NCI-H1417 treated with DMSO at 0.1 percent for 48 hours (cell line): ENCODE measurements around the gene POLR2E.
A peak's percentile ranks its signal among the peaks of the same experiment; 100 is the strongest.
"Not testable (repeated sequence)": the region's sequence is repeated elsewhere in the genome, so short reads cannot be mapped to it uniquely, and the experiment has no call there.

Experiments used
- DNase-seq: peaks from one replicate; lab custom pipeline; 2025; lab: John Stamatoyannopoulos, UW

Gene POLR2E

DNA sequence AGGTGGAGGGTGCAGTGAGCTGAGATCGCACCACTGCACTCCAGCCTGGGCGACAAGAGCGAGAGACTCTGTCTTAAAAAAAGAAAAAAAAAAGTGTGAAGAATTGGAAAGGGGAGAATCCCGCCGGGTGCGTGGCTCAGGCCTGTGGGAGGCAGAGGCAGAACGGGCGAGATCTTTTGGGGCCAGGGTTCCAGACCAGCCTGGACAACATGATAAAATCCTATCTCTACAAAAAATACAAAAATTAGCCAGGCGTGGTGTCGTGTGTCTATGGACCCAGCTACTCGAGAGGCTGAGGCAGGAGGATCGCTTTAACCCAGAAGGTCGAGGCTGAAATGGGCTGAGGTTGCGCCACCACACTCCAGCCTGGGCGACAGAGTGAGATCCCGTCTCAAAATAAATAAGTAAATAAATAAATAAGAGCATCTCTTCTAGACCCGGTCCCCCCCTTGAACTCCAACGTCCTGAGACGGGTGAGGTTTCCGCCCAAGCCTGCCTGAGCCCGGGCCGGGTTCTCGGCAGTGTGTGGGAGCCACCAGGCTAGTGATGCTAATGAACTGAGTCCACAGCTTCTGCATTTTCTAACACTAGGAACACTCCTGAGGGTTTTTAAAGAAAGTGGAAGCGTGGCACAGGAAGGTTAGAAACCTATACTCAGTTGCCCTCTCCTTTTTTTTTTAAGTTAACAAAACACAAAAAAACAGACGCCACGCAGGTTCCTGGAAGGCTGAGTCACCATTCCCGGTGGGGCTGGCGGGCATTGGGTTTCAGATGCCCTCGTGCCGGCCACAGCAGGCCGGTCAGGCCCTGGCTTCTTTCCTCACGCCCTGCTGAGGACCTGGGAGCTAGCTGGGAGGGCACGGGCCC is 30.7 kb upstream of the POLR2E start:
- no peak for DNase-seq

DNA sequence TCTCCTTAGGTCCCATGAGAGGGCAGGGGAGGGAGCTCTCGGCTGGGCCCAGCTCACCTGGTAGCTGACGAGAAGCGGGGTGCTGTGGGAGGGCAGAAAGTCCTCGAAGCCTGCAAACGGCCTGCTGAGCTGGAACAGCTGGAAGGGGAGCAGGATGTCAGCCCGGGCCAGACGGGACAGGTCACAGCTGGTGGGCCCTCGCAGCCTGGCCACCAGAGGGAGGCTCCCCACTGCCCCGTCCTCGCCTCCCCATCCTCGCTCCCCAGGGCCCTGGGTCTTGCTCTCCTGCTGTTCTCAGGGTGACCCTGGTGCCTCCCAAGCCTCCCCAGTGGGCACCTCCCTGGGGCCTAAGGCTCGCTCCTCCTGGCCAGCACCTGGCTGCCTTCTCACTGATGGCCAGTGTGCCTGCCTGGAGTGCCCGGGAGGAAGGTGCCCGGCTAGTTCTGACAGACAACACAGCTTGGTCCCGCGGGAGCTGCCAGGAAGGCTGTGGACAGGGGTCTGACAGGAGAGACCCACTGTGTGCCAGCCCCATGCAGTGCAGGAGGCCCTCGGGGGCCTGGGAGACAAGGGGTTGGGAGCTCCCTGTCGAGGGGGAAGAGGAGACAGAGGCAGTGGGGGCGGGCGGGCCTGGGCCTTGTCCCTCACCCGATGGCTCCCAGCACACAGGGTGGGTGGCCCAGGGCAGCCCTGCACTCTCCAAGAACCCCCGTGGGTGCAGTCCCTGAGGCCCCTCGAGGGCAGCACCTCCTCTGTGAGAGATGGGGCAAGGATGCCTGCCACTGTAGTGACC is 28.9 kb upstream of the POLR2E start:
- DNase-seq, result no peak

DNA sequence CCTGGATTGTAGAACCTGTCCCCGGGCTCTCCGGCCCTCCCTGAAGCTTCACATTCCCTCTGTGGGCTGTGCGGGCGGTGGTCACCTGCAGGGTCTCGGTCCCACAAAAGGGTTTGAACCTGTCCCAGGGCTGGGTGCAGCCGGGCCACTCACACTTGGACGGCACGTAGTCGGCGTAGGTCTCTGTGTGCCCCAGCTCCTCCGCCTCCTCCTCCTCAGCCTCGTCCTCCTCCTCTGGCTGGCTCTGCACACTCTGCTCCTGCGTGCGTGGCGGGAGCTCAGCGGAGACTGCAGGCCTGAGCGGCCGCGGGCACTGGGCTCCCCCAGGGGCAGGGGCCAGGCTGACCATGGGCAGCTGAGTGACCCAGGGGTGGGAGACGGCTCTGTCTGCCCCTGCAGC is 28.2 kb upstream of the POLR2E start:
- no peak for DNase-seq

DNA sequence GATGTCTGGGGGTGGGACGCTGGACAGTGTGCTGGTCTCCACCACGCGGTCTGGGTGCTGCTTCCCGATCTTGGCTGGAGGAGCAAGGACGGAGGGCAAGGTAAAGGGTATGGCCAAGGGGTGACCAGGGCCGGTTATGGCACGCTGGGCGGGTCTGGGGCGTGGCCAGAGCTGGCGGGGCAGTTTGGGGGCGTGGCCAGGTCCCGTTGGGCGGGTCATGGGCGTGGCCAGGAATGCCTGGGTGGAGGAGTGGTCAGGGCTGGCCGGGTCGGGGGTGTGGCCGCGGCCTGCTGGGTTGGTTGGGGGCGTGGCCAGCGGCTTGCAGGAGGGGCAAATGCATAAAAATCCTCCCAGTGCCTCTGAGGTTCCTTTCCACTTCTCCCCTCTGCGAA is 27.8 kb upstream of the POLR2E start:
- DNase-seq, result no peak

DNA sequence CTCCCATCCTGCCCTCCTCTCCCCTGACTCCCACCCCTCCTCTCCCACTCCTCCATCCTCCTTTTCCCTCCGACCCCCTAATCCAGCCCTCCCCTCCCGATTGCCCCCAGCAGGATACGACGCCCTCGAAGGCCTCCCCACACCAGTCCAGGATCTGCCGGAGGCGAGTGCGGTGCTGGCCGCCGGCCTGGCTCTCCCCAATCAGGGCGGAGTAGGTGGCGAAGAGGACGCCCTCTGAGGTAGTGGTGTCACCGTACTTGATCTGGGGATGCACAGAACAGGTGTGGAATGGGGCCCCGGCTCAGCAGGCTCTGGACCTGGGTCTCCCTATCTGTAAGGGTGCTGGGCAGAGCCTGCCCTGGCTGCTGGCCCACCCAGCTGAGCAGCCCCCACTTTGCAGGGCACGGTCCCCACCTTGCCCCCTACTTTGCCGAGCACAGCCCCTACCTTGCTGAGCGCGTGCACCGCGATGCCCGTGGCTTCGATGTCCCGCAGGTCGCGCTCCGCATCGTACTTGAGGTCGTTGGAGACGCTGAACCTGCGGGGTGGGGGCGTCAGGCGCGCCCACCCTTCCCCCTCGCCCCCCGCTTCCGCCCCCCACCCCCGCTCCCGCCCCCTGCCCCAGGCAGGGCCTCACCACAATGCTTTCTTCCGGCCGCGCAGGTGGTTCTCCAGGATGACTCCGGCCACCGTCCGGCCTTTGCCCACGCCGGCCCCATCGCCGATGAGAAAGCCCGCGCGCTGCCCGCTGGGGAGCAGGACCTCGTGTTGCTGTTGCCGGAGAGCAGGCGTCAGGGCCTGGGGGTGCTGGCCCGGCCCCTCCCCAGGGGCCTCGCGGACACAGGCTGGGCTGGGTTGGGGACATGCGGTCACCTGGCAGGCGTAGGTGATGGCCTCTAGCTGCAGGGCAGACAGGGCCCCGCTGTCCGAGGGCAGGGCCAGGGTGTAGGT is 27.1 kb upstream of the POLR2E start:
- no peak for DNase-seq

DNA sequence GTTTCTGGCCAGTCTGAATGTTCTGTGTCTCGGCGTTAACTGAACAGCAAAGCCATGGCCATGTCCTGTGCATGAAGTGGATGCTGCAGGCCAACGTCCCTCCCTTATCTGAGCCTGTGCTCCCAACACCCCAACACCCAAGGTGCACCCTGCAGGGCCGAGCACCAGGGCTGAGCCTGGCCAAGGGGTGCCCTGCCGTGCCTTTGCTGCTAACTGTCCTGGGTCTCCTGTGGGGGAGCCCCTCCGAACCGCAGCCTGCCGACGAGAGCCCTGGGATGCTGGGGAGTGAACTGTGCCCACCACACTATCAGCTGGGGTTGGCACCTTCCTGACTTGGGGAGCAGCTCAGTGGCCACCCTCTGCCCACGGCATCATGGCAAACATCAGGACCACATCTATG is 26.2 kb upstream of the POLR2E start:
- no peak for DNase-seq

DNA sequence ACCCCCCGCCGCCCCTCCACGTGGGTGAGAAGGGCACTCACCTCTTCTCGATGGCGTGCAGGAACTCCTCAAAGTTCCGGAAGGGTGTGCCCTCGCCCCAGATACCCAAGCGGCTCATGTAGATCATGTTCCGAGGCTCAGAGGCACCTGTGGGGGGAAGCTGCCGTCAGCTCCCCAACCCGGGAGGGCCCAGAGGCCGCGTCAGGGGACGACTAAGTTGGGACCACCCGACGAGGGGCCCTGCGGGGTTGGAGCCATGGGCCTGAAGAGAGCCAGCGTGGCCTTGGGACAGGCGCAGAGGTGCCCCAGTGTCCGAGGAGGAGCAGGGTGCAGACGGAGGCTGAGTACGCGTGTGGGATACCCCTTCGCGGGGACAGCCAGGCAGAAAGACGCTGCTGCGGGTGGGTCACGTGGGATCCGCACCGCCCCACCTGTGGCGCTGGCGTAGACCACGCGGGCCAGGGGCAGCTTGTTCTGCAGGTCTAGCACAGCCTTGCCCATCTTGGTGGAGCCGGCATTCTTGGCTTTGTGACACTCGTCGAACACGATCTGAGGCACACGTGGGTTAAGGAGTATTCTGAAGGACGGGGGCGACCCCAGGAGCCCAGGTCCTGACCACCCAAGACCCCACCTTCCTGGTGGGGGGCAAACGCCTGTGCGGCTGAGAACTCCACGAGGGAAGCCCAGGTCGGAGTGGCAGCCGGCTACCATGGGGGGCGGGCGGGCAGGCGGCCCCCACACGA is 24.5 kb upstream of the POLR2E start:
- no peak for DNase-seq

DNA sequence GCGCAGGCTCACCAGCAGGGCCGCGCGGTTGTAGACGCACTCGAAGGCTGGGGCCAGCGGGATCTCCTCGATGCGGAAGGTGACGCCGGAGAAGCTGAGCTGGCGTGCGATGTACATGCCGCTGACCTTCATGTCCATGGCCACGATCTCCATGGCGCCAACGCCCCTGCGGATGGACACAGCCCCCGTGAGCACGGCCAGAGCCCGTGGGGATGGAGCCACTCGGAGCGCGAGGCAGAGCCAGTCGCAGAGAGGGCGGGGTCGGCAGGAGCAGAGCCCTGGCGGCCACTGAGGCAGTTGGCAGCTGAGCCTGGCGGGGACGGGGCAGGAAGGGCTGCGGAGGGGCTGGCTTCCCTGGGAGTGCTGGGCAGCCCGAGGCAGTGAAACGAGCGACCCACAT is 23.8 kb upstream of the POLR2E start:
- DNase-seq, result no peak

DNA sequence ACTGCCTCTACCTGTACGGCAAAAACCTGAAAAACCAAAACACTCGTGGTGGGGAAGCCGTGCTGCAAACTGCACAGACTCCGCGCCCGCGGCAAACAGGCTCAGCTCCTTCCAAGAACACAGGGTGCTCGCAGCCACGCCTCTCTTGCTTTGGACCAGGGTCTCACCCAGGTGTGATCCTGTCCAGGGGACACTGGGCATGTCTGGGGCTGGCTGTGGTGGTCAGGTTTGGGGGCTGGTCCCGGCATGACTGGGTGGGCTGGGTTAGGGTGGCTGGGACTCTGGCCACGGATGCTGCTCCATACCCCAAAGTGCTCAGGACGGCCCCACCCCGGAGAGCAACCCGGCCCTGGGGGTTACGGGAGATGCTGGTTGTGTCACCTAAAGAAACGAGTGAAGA is 22.5 kb upstream of the POLR2E start:
- DNase-seq, result no peak

DNA sequence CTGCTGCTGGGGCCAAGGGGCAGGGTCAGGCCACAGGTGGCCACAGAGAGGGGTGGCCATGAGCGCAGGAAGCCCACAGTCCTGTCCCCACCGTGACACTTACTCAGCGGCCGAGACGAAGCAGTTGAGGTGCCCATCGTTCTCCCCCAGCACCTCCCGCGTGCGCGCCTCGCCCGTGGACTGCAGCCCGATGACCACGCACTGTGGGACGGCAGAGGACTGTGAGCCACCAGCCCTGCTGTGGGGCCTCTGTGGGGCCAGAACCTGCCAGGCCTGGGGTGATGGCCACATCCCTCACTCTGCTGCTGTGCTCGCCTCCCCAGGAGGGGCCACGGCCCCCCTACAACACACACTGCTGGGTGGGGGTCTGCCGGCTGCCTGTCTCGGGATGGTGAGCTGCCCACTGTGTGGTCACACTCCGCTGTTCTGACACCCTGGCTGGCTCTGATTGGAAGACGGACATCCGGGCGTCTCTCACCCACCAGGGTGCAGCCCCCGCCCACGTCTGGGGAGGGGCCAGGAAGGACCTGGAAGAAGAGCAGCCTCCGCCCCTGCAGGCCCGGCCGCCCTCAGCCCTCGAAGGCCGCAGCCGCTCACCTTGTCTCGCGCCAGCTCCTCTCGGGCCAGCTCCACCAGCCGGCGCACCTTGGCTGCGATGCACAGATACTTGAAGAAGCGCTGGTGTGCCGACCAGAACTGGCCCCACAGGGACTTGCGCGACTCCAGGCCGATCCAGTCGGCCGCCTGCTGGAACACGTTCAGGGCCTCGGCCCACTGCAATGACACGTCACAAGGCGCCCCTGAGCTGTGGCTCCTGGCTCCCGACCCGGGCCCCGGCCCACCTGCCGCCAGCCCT is 21.8 kb upstream of the POLR2E start:
- no peak for DNase-seq

DNA sequence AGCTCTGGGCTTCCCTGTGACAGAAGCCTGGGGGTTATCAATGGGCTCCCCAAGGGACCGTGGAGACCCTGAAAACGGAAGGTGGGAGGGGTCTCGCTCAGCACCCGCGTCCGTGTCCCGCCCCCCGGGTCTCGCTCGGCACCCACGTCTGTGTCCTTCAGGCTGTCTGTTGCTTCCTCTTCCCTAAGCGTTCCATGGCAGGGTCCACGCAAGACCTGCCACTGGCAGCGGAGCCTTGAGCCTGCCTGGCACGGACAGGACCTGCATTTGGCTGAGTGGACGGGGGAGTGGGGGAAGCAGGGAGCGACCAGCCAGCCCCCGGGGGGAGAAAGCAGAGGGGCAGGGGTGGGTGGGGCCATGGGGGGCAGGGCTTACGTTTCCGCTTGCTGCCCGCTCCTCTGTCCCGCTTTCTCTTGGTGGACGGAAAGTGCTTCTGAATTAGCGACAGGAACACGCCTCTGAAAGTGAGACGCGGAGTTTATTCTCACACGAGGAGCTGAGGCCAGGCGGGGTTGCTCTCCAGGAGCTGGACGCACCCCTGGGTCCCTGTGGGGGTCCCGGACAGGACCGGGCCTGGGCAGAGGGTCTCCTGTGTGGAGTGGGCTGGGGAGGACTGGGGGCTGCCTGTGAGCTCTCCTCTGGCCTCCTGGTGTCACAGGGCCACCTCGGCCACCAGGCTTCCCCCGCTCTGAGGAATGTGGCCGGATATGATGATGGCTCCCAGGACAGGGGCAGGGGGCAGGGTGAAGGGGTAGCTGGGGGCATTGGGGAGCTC is 20.7 kb upstream of the POLR2E start:
- DNase-seq, result no peak

DNA sequence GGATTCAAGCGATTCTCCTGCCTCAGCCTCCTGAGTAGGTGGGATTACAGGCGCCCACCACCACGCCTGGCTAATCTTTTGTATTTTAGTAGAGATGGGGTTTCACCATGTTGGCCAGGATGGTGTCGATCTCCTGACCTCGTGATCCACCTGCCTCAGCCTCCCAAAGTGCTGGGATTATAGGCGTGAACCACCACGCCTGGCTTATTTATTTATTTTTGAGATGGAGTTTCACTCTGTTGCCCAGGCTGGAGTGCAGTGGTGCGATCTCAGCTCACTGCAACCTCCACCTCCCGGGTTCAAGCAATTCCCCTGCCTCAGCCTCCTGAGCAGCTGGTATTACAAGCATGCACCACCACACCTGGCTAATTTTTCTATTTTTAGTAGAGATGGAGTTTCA is 19.6 kb upstream of the POLR2E start:
- not testable (repeated sequence) for DNase-seq

DNA sequence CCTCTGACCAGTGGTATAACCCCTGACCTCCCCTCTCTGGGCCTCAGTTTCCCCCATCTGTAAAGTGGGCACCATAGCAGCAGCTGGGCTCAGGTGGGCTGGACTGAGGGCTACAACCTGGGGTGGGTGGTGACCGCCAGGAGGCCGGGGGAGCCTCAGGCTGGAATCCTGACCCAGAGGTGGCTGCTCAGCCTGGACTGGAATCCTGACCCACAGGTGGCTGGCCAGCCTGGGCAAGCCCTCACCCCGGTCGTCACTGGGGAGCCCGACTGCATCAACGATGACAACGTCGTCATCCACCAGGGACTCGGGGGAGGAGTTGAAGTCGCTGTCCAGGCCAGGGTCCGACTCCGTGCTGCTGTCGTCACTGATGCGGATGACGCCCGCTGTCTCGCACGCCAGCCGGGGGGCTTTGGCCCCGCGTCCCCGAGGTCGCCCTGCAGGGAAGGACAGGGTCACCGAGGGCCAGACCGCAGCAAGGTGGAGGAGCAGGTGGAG is 18.9 kb upstream of the POLR2E start:
- DNase-seq, result no peak

DNA sequence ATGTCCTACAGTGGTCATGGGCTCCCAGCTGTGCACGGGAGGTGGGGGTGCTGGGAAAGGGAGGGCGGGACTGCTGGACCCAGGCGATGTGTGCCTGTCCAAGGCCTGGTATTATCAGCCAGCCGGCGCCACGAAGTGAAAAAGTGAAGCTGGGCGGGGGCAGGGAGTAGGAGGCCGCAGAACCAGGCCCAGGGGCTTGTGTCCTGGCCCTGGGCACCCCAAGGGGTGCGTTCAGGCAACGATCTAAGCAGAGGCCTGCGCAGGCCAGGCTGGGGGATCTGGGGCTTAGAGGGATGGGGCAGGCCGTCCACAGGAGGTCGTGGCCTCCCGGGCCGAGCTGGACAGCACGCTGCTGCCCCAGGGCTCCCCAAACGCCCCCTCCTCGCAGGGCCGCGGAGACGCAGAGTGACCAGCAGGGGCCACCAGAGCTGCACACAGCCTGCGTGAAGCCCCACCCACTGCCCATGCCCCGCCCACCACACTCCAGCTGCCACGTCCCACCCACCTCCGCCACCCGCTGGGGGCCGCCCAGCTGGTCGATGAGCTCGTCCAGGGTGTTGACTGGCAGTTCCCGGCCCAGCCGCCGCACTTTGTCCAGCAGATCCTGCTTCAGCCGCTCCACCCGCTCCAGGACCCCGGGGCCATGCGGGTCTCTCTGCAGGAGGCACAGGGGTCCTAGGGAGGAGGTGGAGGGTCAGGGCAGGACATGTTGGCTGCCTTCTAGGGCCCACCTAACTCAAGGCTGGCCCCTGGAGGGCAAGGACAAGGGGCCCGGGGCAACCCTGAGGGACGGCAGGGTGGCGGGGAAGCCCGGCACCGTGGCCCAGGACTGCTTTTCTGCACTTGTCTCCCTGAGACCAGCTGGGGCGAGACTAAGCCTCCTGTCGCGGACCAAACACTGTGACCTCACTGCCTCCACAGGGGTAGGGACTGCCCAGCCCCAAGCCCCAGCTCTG is 18.1 kb upstream of the POLR2E start:
- peak; percentile 76 for DNase-seq

DNA sequence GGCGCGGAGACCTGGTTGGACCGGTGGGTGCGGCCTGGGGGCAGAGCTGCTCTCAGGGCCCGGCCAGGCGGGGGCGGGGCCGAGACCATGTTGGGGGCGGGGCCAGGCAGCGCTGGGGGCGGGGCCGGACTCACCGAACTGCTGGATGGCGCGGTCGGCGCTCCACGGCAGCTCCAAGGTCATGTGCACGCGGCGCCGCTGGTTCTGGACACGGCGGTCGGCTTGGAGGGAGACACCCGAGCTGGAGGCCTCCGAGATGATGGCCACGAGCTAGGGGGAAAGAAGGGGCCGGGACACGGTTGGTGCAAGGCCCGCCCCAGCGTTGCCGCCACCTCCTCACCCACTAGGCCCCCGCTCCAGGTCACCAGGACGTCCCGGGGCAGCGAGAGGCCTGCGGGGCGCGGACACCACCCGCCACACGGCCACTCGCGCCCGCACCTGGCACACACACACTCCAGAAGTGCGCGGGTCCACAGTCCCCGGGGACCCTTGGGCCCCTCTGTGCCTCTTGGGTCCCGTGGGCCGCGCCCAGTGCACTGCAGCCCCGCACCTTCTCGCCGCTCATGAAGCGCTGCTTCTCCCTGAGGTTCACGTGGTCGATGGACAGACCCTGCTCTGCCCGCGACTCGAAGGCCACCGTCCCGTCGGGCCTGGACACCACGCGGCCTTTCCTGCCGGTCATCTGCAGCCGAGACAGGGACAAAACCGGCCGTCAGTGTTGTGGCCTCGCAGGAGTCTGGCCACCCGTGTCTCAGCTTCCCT is 17.3 kb upstream of the POLR2E start:
- DNase-seq, result no peak

DNA sequence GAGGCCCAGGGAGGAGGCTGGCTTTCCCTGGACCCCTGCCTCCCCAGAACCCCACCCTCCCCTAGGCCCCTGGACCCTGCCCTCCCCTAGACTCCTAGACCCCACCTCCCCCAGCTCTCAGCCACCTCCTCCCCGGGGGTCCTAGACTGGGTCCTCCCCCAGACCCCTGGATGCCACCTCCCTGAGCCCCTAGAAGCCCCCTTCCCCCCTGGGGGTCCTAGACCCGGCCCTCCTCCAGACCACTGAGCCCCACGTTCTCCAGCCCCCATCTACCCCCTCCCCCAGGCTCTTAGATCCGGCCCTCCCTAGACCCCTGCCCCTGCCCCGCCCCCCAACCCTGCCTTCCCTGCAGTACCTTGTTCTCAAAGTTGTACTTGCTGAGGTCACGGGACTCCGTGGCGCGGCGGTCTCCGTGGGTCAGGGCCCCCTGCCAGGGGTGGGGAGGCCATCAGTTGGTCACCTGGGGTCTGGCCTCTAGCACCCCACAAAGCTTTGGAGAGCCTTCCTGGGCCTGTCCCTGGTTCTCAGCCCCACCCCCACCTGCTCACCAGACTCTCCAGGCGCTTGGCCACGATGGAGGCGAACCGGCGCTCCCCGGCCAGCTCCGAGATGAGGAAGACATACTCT is 16.6 kb upstream of the POLR2E start:
- no peak for DNase-seq
